ENCODE data around the gene NEU4.
"Not testable (repeated sequence)": the region's sequence is repeated elsewhere in the genome, so short reads cannot be mapped to it uniquely, and the experiment has no call there.

DNA sequence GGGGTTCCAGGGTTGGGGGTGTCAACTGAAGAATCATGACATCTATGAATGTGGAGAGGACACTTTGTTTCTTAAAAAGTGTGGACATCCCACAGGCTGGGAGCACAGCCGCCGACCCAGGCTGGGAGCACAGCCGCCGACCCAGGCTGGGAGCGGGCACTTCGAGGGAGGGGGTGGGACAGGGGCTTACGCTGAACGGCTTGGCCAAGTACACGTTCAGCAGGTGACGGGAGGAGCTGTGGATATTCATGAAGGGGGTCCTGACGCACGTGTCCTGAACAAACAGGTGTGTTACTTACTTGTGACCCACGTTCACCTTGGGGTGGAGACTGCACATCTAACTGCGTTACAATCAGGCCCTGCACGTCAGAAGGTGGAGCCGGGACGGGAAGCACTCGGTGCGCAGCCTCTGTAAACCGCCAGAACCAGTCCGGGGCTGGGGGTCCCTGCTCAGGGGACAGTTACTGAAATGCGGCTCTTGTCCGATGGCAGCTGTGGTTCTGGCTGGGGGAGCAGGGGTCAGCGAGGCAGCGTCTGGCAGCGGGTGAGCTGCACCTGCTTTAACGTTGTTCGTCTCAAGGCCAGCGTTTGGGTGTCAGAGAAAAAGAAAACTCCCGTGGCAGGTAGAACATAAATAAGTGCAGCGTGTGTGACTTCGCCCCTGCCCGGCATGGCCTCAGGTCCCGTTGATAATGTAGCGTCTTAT lies 8.6 kb upstream of the NEU4 start:
- TF ChIP-seq CTCF (IDR thresholded peaks at IDR 0.05; ENCODE audit: poor library complexity, severe bottlenecking); EZH2 (IDR thresholded peaks at IDR 0.05; ENCODE audit: borderline replicate concordance, insufficient read depth, low read length, poor library complexity, severe bottlenecking); EP300 (conservative IDR thresholded peaks at IDR 0.05; ENCODE audit: poor library complexity, severe bottlenecking): not testable (repeated sequence)

Data from neural cell (in vitro differentiated cells).